K562 treated with DMSO at 1 percent for 12 hours (cell line): ENCODE results near the gene LDLRAD1. TPM values are rescaled to one million over a fixed set of nuclear protein-coding genes. Genes with fewer than 3 reads are reported as not detected.

ENCODE experiments used
- total RNA-seq: library from RNA; unstranded; fragments of 300-600 nt; gene quantifications from 2 replicates; pipeline ENCODE4 v1.2.3, GENCODE V29; 2022; ENCODE audit not compliant: insufficient read depth

LDLRAD1 gene, protein sequence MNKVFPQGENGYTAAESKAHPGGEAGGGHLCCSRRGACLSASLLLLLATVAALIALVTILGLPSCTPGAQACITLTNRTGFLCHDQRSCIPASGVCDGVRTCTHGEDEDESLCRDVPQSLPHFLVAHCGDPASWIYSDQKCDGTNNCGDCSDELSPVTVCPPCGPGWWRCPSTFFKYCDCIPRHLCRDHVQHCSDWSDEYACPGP
- not detected in 2 replicates for total RNA-seq

DNA sequence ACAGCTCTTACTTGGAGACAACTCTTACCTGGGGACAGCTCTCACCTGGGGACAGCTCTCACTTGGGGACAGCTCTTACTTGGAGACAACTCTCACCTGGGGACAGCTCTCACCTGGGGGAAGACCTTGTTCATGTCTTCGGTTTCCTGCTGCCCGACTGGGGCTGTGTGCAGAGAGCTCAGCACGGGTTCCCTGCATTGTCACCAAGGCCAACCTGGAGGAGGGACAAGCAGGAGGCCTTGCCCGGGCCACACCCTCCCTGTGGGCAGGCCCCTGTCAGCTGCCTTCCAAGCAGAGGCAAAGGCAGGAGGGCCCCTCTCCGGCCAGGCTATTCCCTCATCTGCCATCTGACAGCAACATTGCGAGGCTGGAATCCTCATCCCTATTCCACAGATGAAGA, at the start of gene LDLRAD1:
TSS of gene LDLRAD1 (minus strand) at position 208 of the 400 bp plus-strand sequence. CDS start at position 134, 74 bp downstream.

DNA sequence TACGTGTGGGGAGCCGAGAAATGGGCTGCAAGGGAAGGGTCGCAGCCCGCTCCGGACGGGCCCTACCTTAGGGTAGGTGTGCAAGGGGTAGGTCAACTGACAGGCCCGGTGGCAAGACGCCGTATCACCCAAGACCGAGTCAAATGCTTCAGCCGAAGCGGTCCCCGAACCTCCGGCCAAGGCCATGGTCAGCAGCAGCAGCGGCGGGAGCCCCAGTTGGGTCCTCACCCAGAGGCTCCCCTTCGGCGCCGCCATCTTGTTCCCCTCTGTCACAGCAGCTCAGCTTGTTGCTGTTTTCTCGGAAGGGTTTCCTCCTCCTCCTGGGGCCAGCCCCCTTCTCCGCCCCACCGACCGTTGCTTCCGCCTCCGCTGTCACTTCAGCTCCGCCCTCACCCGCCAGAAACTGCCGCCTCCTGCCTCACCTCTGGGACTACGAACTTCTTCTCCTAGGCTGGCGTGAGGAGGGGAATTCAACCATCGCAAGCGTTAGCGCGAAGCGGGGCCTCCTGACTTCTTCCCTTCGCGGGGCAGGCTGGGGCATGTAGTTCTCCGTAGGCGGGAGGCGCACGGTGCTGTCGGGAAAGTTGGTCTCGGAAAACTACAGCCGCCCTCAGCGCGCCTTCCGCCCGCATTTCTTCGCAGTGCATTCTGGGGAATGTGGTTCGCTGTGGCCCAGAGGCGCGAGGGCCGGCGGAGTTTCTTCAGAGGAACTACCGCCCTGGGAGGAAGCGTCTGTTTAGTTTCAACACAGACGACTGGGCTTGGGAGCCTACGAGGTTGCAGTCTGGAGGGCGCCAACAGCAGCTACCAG, 35.2 kb upstream of the LDLRAD1 start, which contains the start of the genes TCEANC2 and TMEM59:
TSS of gene TCEANC2 (plus strand) at position 675 of the 811 bp plus-strand sequence. CDS start 815 bp downstream, outside the sequence.
TSS of gene TMEM59 (minus strand) at position 271 of the 811 bp plus-strand sequence. CDS start at position 255, 16 bp downstream.

Other genes with a start within 250 kb of the LDLRAD1 start
- 10.7 and 34.7 TPM in 2 replicates for gene NDC1, start 179.9 kb downstream of the LDLRAD1 start, total RNA-seq
- 25.9 and 43.9 TPM in 2 replicates for gene YIPF1, start 128.4 kb downstream of the LDLRAD1 start, total RNA-seq
- gene DIO1, start 124.0 kb downstream of the LDLRAD1 start, total RNA-seq, result 0.41 TPM in 1 of 2 replicates, not detected in the other
- gene IFT25, start 72.5 kb downstream of the LDLRAD1 start, total RNA-seq, result 56.1 and 77.0 TPM in 2 replicates
- 30.0 and 41.3 TPM in 2 replicates for gene LRRC42, start 71.8 kb downstream of the LDLRAD1 start, total RNA-seq
- 196 and 214 TPM in 2 replicates for gene TMEM59, start 35.0 kb upstream of the LDLRAD1 start, total RNA-seq
- gene TCEANC2, start 35.4 kb upstream of the LDLRAD1 start, total RNA-seq, result 2.8 and 5.0 TPM in 2 replicates
- gene CDCP2, start 134.8 kb upstream of the LDLRAD1 start, total RNA-seq, result not detected in 2 replicates
- gene CYB5RL, start 181.8 kb upstream of the LDLRAD1 start, total RNA-seq, result 3.3 and 17.7 TPM in 2 replicates
- 173 and 200 TPM in 2 replicates for gene MRPL37, start 182.0 kb upstream of the LDLRAD1 start, total RNA-seq